GM12878 (cell line): ENCODE measurements around the gene AGXT. TPM values are rescaled to one million over a fixed set of nuclear protein-coding genes. Genes with fewer than 3 reads are reported as not detected.

Source experiments
- ATAC-seq: fragments of 200-7000 bp; cut with Tn5 transposase; 3 replicates; pipeline ENCODE4 v1.9.1; 2020; ENCODE audit warnings: mild to moderate bottlenecking, moderate library complexity
- BruUV-seq: library from RNA; stranded (reverse); fragments of 400-500 nt; replicated peaks from 2 replicates; lab custom pipeline; 2021; lab: Mats Ljungman, UMichigan
- CTCF ChIA-PET: fragments of 300-600 bp; sonication (Branson Sonifier 250); formaldehyde crosslinking; extraction: SDS; loops from one replicate; lab custom pipeline; 2021; ENCODE audit warnings: inconsistent platforms; lab: Yijun Ruan, JAX
- POLR2A ChIA-PET: fragments of 350-600 bp; formaldehyde crosslinking; extraction: SDS; loops from one replicate; lab custom pipeline; 2021; ENCODE audit warnings: inconsistent platforms; lab: Charles Lee
- RAD21 ChIA-PET: fragments of 300-600 bp; sonication (Branson Sonifier 250); formaldehyde crosslinking; loops from one replicate; lab custom pipeline; 2023; ENCODE audit warnings: antibody characterized with exemption; ENCODE audit not compliant: unreplicated experiment; lab: Charles Lee
- SMC1A ChIA-PET: fragments of 300-600 bp; sonication (Branson Sonifier 250); formaldehyde crosslinking; loops from one replicate; lab custom pipeline; 2023; ENCODE audit not compliant: unreplicated experiment, uncharacterized antibody; lab: Charles Lee
- DNase-seq: peaks from one replicate; pipeline ENCODE4 v3.0.0-alpha.2; 2011; ENCODE audit warnings: low read depth, low spot score
- FAIRE-seq: peaks from 3 replicates; lab custom pipeline; 2011; peaks lifted over from hg19 to GRCh38; lab: Jason Lieb, UNC
- H2AFZ ChIP-seq: 2 replicates; pipeline ENCODE4 v1.6.0; 2011; ENCODE audit warnings: low read depth, low read length, control low read depth; ENCODE audit not compliant: control insufficient read depth
- H3K27ac ChIP-seq: 2 replicates; pipeline ENCODE4 v1.5.1; 2011; ENCODE audit warnings: control low read depth; ENCODE audit not compliant: control insufficient read depth, insufficient read depth
- H3K27me3 ChIP-seq, 2 experiments: replicated peaks in 1 of 2; 2 replicates each; pipeline versions ENCODE4 v1.6.0 to v1.6.1; 2011; ENCODE audit warnings: low read length in 1 of 2; ENCODE audit not compliant: control insufficient read depth in 2 of 2, insufficient read depth in 2 of 2
- H3K36me3 ChIP-seq, 2 experiments: 2 replicates each; pipeline ENCODE4 v1.5.1; 2011; ENCODE audit warnings: low read length in 1 of 2; ENCODE audit not compliant: control insufficient read depth in 2 of 2, insufficient read depth in 2 of 2
- H3K4me1 ChIP-seq: 2 replicates; pipeline ENCODE4 v1.6.1; 2011; ENCODE audit warnings: mild to moderate bottlenecking, low read length, moderate library complexity, mixed read lengths; ENCODE audit not compliant: control insufficient read depth, insufficient read depth
- H3K4me2 ChIP-seq: 2 replicates; pipeline ENCODE4 v1.6.0; 2011; ENCODE audit warnings: control low read depth; ENCODE audit not compliant: control insufficient read depth, insufficient read depth
- H3K4me3 ChIP-seq: fragments of 200-600 bp; sonication (generic); 2 replicates; pipeline ENCODE4 v1.5.1; 2016
- H3K79me2 ChIP-seq: 2 replicates; pipeline ENCODE4 v1.6.0; 2011; ENCODE audit warnings: low read length; ENCODE audit not compliant: control insufficient read depth, insufficient read depth
- H3K9ac ChIP-seq: 2 replicates; pipeline ENCODE4 v1.8.0; 2011; ENCODE audit warnings: low read length, control low read depth, mixed read lengths; ENCODE audit not compliant: control insufficient read depth, insufficient read depth
- H3K9me3 ChIP-seq: replicated peaks from 3 replicates; pipeline ENCODE4 v1.5.1; 2011; ENCODE audit warnings: mild to moderate bottlenecking, low read length; ENCODE audit not compliant: control insufficient read depth, insufficient read depth
- H4K20me1 ChIP-seq: 2 replicates; pipeline ENCODE4 v1.6.0; 2011; ENCODE audit not compliant: control insufficient read depth, insufficient read depth
- POLR2A ChIP-seq: IDR thresholded peaks from 2 replicates; pipeline ENCODE4 v1.6.1; 2011; ENCODE audit warnings: low read depth, mild to moderate bottlenecking, low read length
- TAF1 ChIP-seq: IDR thresholded peaks from 2 replicates; pipeline ENCODE4 v1.6.1; 2011; ENCODE audit warnings: mild to moderate bottlenecking, low read depth, low read length, borderline replicate concordance
- TCF7 ChIP-seq: IDR thresholded peaks from 2 replicates; pipeline ENCODE4 v1.6.1; 2014; ENCODE audit warnings: antibody characterized with exemption, borderline replicate concordance
- WGBS: methylation state at CpG from one replicate; pipeline ENCODE4 v1.1.6; 2016; ENCODE audit warnings: low lambda C conversion rate; ENCODE audit not compliant: insufficient replicate concordance, insufficient coverage; ENCODE audit errors: missing lambda C conversion rate; 5-methylcytosine and 5-hydroxymethylcytosine counted together
- in situ Hi-C: fragments of 300-500 bp; cut with MboI; formaldehyde crosslinking; loops from 9 replicates; pipeline ENCODE4 v1.14.3; 2018; ENCODE audit warnings: mixed read lengths
- intact Hi-C: fragments of 100-400 bp; cut with micrococcal nuclease; formaldehyde crosslinking; loops from one replicate; pipeline ENCODE4 v1.14.2; 2022; ENCODE audit not compliant: unreplicated experiment
- polyA plus RNA-seq, 11 experiments: library from polyadenylated mRNA; depleted of rRNA in 4 of 11; unstranded in 6 of 11; stranded (reverse) in 5 of 11; fragments of >200 nt; fragmentation: Nextera tagmentation in 4 of 11; fragmentation: Illumina TruSeq in 1 of 11; extraction: Ambion mirVana in 4 of 11; extraction: Trizol in 1 of 11; gene quantifications; 1 replicate in 1 of 11; 2 replicates in 10 of 11; pipeline versions ENCODE4 v1.2.1 to v1.2.3, GENCODE V29; 2011 to 2016; ENCODE audit warnings: inconsistent platforms in 2 of 11, missing spikeins in 2 of 11, low read depth in 1 of 11
- total RNA-seq, 4 experiments: library from RNA; depleted of rRNA in 3 of 4; stranded (reverse); fragments of >200 nt in 3 of 4; fragmentation: Illumina TruSeq in 1 of 4; extraction: Trizol in 1 of 4; gene quantifications; 2 replicates each; pipeline versions ENCODE4 v1.2.1 to v1.2.3, GENCODE V29; 2013 to 2021

Gene AGXT
- total and polyA plus RNA-seq, 10 of the 15 experiments (the other 5 are each of a cell fraction or from before 2014, with no cell fraction given), result 0.18 TPM; not detected in 9

DNA sequence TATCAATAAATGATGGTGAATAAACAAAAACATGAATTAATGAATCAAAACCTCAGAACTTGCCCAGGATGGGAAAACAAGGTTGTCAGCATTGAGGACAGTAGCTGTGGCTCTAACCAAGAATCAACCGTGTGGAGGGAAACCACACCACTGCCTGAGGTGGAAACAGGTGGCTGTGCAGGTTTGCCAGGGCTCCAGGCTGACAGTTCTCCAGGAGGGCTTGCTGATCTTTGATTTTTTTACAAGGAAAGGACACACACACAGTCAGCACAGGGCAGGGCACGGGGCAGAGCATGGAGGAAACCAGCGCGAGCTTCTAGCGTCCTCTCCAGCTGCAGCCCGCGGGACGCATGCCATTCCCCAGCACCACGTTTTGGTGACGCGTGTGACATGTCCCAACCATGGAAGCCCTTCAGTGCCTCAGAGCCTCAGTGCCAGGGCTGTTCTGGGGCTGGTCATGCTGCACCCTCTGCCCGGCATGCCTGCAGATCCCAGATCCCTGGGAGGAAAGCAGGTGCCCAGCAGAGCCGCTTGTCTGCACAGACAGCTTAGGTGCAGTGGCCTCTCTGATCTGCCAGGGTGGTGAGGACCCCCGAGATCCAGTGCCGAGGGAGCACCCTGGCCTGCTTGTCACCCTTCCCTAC lies 15.8 kb upstream of the AGXT start:
- no peak for FAIRE-seq
- ChIA-PET CTCF (no interaction called here), RAD21 (no interaction called here), POLR2A (no interaction called here), SMC1A (no interaction called here)
- Histone ChIP-seq H3K9me3 (peaks cover 1% of the 10 kb centered on the region; the same call in 1 of the 3 replicates), H3K27me3 (no peaks in the 10 kb centered on the region), H3K9ac (no peak overlapping the region), H3K4me3 (no peak overlapping the region), H3K36me3 (no peaks in the 10 kb centered on the region), H3K4me2 (no peak overlapping the region), H3K79me2 (no peaks in the 10 kb centered on the region), H2AFZ (no peak overlapping the region), H4K20me1 (no peaks in the 10 kb centered on the region), H3K27ac (no peak overlapping the region), H3K4me1 (no peaks in the 10 kb centered on the region)
- ATAC-seq, result no peak
- 55% methylated on average over 15 of the region's 15 CpGs for WGBS
- intact Hi-C loops (loop anchor here (5.0 to 10.0 kb wide), 2 partner anchors 225 to 362 kb away; no protein-coding TSS in a partner anchor), in situ Hi-C loops (loop anchor here (10.0 kb wide), 1 partner anchor 802 kb away; no protein-coding TSS in a partner anchor)
- no TSS peak for BruUV-seq
- no peak for DNase-seq
- no peak for TF ChIP-seq TCF7
- no peak for TF ChIP-seq TAF1

DNA sequence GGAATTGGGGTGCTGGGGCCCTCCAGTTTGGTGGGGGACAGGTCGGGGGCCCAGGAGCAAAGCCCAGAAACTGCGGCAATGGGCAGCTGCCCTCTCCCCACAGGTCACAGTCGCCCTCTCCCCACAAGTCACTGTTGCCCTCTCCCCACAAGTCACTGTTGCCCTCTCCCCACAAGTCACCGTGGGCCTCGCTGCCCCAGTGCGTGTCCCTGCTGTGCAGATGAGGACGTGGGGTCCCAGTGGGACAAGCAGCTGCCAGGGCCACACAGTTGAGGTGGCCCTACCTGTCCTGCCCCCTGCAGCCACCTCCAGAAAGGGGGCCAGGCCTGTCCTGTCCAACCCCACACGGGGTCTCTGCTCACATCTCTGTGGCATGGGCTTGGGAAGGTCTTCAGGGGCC lies 13.0 kb upstream of the AGXT start:
- intact Hi-C loops (loop anchor here (10.0 kb wide), 1 partner anchor 359 kb away; no protein-coding TSS in a partner anchor), in situ Hi-C loops (loop anchor here (10.0 kb wide), 1 partner anchor 799 kb away; no protein-coding TSS in a partner anchor)
- Histone ChIP-seq H3K4me2 (no peak overlapping the region), H3K79me2 (no peaks in the 10 kb centered on the region), H4K20me1 (no peaks in the 10 kb centered on the region), H3K36me3 (no peaks in the 10 kb centered on the region), H3K9ac (no peak overlapping the region), H3K4me3 (no peak overlapping the region), H3K27me3 (peaks cover 1 to 6% of the 10 kb centered on the region in 2 experiments; a peak in 2 of 4 replicates), H3K27ac (no peak overlapping the region), H2AFZ (no peak overlapping the region), H3K4me1 (no peaks in the 10 kb centered on the region), H3K9me3 (peaks cover 1% of the 10 kb centered on the region; the same call in 1 of the 3 replicates)
- FAIRE-seq (no peak), ATAC-seq (no peak), DNase-seq (no peak)
- BruUV-seq, result no TSS peak
- WGBS, result 48% methylated on average over 8 of the region's 8 CpGs
- no peak for TF ChIP-seq POLR2A
- SMC1A ChIA-PET, result no interaction called here
- POLR2A ChIA-PET, result no interaction called here
- CTCF ChIA-PET, result no interaction called here
- RAD21 ChIA-PET, result no interaction called here
